ENCODE results near the gene CPVL.

CPVL gene

GRCh38 chr7:28998105-28998504, 148.2 kb downstream of the CPVL start:
- Histone ChIP-seq H3K36me3 (no peaks in the 10 kb centered on the region), H3K27ac (no peak overlapping the region), H3K4me3 (ENCODE audit: low read depth in 1 of 2, low read length in 1 of 2) (no peak overlapping the region), H3K27me3 (no peaks in the 10 kb centered on the region), H3K9me3 (no peaks in the 10 kb centered on the region), H3K4me1 (ENCODE audit: control insufficient read depth in 1 of 2, insufficient read depth in 1 of 2, low read depth in 1 of 2, low read length in 1 of 2) (peaks cover 19 to 22% of the 10 kb centered on the region in 2 experiments)
- no peak for TF ChIP-seq CTCF (IDR thresholded peaks at IDR 0.05)

GRCh38 chr7:28996836-28997235, 149.5 kb downstream of the CPVL start:
- peaks cover 16 to 17% of the 10 kb centered on the region in 2 experiments for H3K4me1 ChIP-seq (ENCODE audit: control insufficient read depth in 1 of 2, insufficient read depth in 1 of 2, low read depth in 1 of 2, low read length in 1 of 2)
- no peaks in the 10 kb centered on the region for H3K36me3 ChIP-seq
- no peak overlapping the region for H3K27ac ChIP-seq
- H3K9me3 ChIP-seq: no peaks in the 10 kb centered on the region
- TF ChIP-seq CTCF (IDR thresholded peaks at IDR 0.05): no peak
- H3K4me3 ChIP-seq (ENCODE audit: low read depth in 1 of 2, low read length in 1 of 2): no peak overlapping the region
- no peaks in the 10 kb centered on the region for H3K27me3 ChIP-seq

- no peak for TF ChIP-seq CTCF (IDR thresholded peaks at IDR 0.05)
- Histone ChIP-seq H3K4me3 (ENCODE audit: low read depth in 1 of 2, low read length in 1 of 2) (no peak overlapping the region), H3K27me3 (no peaks in the 10 kb centered on the region), H3K36me3 (no peaks in the 10 kb centered on the region), H3K4me1 (ENCODE audit: control insufficient read depth in 1 of 2, insufficient read depth in 1 of 2, low read depth in 1 of 2, low read length in 1 of 2) (peaks cover under 1 to 9% of the 10 kb centered on the region in 2 experiments), H3K27ac (no peak overlapping the region), H3K9me3 (no peaks in the 10 kb centered on the region)
These were observed 153.0 kb downstream of the CPVL start for GRCh38 chr7:28993371-28993770.

- Histone ChIP-seq H3K36me3 (no peaks in the 10 kb centered on the region), H3K4me1 (ENCODE audit: control insufficient read depth in 1 of 2, insufficient read depth in 1 of 2, low read depth in 1 of 2, low read length in 1 of 2) (peaks cover 6 to 14% of the 10 kb centered on the region in 2 experiments), H3K4me3 (ENCODE audit: low read depth in 1 of 2, low read length in 1 of 2) (no peak overlapping the region), H3K9me3 (no peaks in the 10 kb centered on the region), H3K27me3 (no peaks in the 10 kb centered on the region), H3K27ac (no peak overlapping the region)
- no peak for TF ChIP-seq CTCF (IDR thresholded peaks at IDR 0.05)
These were observed 153.5 kb downstream of the CPVL start for GRCh38 chr7:28992798-28993197.

- H3K36me3 ChIP-seq: no peaks in the 10 kb centered on the region
- no peaks in the 10 kb centered on the region for H3K27me3 ChIP-seq
- H3K27ac ChIP-seq: no peak overlapping the region
- peaks cover 25 to 33% of the 10 kb centered on the region in 2 experiments for H3K4me1 ChIP-seq (ENCODE audit: control insufficient read depth in 1 of 2, insufficient read depth in 1 of 2, low read depth in 1 of 2, low read length in 1 of 2)
- no peaks in the 10 kb centered on the region for H3K9me3 ChIP-seq
- H3K4me3 ChIP-seq (ENCODE audit: low read depth in 1 of 2, low read length in 1 of 2): no peak overlapping the region
- no peak for TF ChIP-seq CTCF (IDR thresholded peaks at IDR 0.05)
These were observed 156.0 kb downstream of the CPVL start for GRCh38 chr7:28990200-28990960.

All from neutrophil (primary cell).